Mesodermal cell (in vitro differentiated cells): ENCODE data around the gene HSD17B3. TPM values are rescaled to one million over a fixed set of nuclear protein-coding genes. Genes with fewer than 3 reads are reported as not detected.

Experiments
- H3K27ac ChIP-seq: 2 replicates; pipeline ENCODE4 v1.7.0; 2013; ENCODE audit warnings: mild to moderate bottlenecking, low read depth, low read length, moderate library complexity; ENCODE audit not compliant: severe bottlenecking
- H3K36me3 ChIP-seq: 2 replicates; pipeline ENCODE4 v1.7.1; 2013; ENCODE audit warnings: mild to moderate bottlenecking, low read length, moderate library complexity; ENCODE audit not compliant: control insufficient read depth, insufficient read depth
- H3K4me1 ChIP-seq: one replicate; pipeline ENCODE4 v1.7.1; 2013; ENCODE audit warnings: mild to moderate bottlenecking, low read length; ENCODE audit not compliant: insufficient read depth, control insufficient read depth, poor library complexity, severe bottlenecking
- H3K4me3 ChIP-seq: 2 replicates; pipeline ENCODE4 v1.7.0; 2013; ENCODE audit warnings: low read length, control low read depth, mild to moderate bottlenecking; ENCODE audit not compliant: insufficient read depth, poor library complexity, severe bottlenecking; ENCODE audit errors: extremely low read depth
- H3K9me3 ChIP-seq: 2 replicates; pipeline ENCODE4 v1.7.1; 2013; ENCODE audit warnings: mild to moderate bottlenecking, low read length, moderate library complexity; ENCODE audit not compliant: control insufficient read depth
- WGBS, 2 experiments: methylation state at CpG; one replicate each; pipeline ENCODE4 v1.1.5; 2013; ENCODE audit warnings: missing lambda C conversion rate in 2 of 2; ENCODE audit not compliant: insufficient coverage in 2 of 2; 5-methylcytosine and 5-hydroxymethylcytosine counted together
- polyA plus RNA-seq, 2 experiments: library from polyadenylated mRNA; stranded (reverse); fragments of 50-300 nt; gene quantifications; one replicate each; pipeline ENCODE4 v1.2.3, GENCODE V29; 2013

Gene HSD17B3
- not detected for polyA plus RNA-seq (2013, experiment 1 of 2)
- not detected for polyA plus RNA-seq (2013, experiment 2 of 2)

DNA sequence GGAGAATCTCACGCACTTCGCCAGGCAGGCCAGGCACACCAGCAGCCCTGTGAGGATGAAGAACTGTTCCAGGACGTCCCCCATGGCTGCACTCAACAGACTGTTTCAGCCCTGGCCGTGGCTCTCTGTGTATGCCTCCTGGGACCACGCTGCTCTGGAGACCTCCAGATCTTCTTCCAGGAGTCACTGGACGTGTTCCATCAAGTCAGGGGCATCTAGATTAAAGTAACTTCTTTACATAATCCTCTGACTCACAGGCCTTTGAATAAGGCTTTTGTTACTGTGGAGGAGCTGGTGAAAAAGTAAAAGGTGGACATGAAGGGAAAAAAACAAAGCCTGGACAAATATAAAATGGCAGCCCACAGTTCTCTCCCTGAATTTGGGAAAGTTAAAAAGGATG is at the start of gene HSD17B3:
Gene HSD17B3 (minus strand): TSS at position 156 of the 400 bp plus-strand sequence. CDS start 72 bp downstream, at position 84.
- peaks cover 8% of the 10 kb centered on the region for H3K4me1 ChIP-seq
- H3K36me3 ChIP-seq, result no peaks in the 10 kb centered on the region
- 90 to 91% methylated on average over 5 of the region's 6 CpGs for WGBS, 2 experiments
- no peak within 1 kb of the TSS for H3K4me3 ChIP-seq
- no peak within 1 kb of the TSS for H3K27ac ChIP-seq
- no peaks in the 10 kb centered on the region for H3K9me3 ChIP-seq

DNA sequence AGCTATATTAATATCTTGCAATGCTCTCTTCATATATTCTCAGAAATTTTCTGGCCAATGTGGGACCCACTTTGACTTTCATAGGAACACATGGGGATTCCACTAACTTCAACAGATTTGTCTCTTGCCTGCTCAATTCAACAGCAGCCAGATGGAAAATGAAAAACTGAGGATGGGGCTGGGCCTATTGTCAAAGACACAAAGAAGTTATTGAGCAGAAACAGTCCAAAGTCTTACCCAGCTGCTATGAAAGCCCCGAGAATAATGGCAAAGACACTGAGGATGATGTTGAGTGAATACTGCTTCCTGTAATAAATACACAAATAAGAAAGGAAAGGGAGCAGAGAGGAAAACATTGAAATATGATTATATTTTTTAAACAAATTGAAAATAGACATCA is 48.9 kb upstream of the HSD17B3 start:
- no peaks in the 10 kb centered on the region for H3K4me1 ChIP-seq
- no peak overlapping the region for H3K27ac ChIP-seq
- no peak overlapping the region for H3K4me3 ChIP-seq
- peaks cover 3% of the 10 kb centered on the region for H3K9me3 ChIP-seq
- no CpG with 5 or more reads among the region's 1 CpG for WGBS, 2 experiments
- peaks cover 37% of the 10 kb centered on the region for H3K36me3 ChIP-seq

DNA sequence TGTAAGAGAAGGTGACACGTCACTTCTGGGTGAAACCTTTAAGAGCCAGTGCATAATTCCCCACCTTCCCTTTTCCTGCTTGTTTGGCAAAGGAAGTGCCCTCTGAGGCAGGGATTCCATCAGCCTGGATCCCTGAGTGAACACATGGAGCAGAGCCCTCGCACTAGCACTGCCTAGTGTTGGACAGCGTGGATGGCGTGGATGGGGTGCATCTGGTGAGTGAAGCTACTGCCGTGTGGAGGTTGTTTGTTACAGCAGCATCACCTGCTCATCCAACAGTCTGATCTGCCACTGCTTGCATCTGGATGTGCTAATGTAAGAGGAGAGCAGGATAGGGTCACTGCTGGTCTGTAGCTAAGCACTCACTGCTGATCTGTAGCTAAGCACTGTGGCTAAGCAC is 46.3 kb upstream of the HSD17B3 start:
- H3K9me3 ChIP-seq, result peaks cover 3% of the 10 kb centered on the region
- H3K4me3 ChIP-seq, result no peak overlapping the region
- H3K27ac ChIP-seq, result no peak overlapping the region
- H3K36me3 ChIP-seq, result peaks cover 42% of the 10 kb centered on the region
- peaks cover 16% of the 10 kb centered on the region for H3K4me1 ChIP-seq
- WGBS, 2 experiments, result 87 to 100% methylated on average over 4 of the region's 5 CpGs

DNA sequence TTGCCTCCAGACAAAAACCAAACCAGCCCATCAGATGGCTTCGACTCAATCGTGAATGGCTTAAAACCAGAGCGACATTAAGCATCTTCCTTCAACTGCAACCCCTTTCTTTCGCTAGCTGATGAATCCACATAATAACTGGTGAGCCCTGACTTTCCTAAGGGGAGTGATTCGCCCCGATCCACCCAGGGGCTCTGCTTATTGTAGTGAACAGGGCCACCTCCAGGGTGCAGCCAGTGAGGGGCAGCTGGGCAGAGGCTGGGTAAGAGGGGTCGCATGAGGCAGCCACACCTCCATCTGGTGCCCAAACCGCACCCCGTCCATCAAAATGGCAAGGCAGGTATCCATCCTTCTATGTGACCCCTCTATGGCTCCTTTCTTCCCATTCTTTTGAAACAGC is 43.6 kb upstream of the HSD17B3 start:
- 86 to 92% methylated on average over 9 of the region's 9 CpGs for WGBS, 2 experiments
- Histone ChIP-seq H3K36me3 (peaks cover 44% of the 10 kb centered on the region), H3K27ac (peak overlapping the region; percentile 23), H3K4me1 (peaks cover 16% of the 10 kb centered on the region), H3K4me3 (no peak overlapping the region), H3K9me3 (no peaks in the 10 kb centered on the region)

DNA sequence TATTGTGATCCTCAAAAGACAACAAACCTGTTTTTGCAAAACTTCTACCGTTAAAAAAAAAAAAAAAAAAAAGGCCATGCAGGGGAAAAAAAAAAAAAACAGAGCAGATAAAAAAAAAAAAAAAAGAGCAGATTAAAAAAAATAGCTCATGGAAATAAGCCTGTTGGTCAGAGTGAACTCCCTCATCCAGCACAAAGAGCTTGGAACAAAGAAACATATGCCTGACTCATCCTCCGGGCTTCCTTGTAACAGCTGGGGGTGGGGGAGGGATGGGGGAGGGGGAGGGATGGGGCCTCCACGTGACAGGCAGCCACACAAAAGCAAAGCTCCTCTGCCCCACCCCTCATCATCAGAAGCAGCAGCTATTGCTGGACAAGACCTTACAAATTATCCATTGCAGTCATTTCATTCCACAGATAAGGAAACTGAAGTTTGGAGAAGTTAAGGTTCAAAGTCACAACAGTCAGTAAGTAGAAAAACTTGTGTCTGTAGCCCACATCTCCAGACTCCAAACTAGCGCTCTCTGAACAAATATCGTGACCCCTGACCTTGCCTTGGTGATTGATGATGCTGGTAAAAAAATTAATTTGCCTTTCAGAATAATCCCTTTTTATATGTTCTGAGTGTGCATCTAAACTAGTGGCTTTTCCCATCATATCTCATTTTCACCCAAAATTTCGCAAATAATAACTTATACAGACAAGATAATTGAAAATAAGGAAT is 42.6 kb upstream of the HSD17B3 start:
- peaks cover 16% of the 10 kb centered on the region for H3K4me1 ChIP-seq
- no peak overlapping the region for H3K4me3 ChIP-seq
- peaks cover 40% of the 10 kb centered on the region for H3K36me3 ChIP-seq
- H3K27ac ChIP-seq, result peak overlapping the region; percentile 66
- WGBS, 2 experiments, result no CpG with 5 or more reads among the region's 6 CpGs
- H3K9me3 ChIP-seq, result no peaks in the 10 kb centered on the region

DNA sequence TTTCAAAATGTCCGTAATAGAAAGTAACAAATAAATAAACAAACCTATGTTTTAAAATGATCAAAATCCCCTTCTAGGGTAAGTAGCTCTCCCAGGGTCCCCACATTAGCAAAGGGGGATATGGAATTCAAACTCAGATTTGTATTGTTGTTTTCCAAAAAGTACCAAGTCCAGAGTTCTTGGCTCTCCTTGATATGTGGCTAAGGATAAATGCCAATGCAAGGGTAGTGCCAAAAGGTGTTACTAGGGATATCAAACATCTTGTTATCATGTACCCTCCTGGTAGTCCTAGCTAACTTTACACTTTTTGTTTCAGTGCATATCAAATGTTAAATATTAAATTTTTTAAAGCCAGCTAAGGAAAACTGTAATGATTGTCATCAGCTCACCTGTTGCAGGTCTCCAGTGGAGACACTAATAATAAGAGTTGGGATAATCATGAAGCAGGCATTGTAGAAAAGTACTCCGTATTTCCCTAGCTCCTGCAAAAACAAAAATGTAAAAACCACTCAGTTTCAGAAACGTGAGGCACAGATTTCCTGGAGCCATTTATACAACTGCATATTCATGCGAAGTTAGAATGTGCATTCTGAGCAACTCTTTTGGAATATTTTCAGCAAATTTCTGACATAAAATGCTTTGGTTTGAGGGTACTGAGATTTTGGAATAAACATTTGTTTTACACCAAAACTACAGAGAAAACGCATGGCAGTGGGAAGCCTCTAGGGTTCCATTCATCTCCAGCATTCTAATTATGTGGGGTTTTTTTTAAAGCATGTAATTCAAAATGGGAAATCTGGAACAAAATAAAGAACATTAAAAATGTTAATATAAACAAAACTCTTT is 41.8 kb upstream of the HSD17B3 start:
- Histone ChIP-seq H3K4me3 (no peak overlapping the region), H3K4me1 (peaks cover 16% of the 10 kb centered on the region), H3K36me3 (peaks cover 34% of the 10 kb centered on the region), H3K9me3 (no peaks in the 10 kb centered on the region), H3K27ac (peak overlapping the region; percentile 66)
- WGBS, 2 experiments, result 70 to 83% methylated on average over 1 to 3 of the region's 5 CpGs

DNA sequence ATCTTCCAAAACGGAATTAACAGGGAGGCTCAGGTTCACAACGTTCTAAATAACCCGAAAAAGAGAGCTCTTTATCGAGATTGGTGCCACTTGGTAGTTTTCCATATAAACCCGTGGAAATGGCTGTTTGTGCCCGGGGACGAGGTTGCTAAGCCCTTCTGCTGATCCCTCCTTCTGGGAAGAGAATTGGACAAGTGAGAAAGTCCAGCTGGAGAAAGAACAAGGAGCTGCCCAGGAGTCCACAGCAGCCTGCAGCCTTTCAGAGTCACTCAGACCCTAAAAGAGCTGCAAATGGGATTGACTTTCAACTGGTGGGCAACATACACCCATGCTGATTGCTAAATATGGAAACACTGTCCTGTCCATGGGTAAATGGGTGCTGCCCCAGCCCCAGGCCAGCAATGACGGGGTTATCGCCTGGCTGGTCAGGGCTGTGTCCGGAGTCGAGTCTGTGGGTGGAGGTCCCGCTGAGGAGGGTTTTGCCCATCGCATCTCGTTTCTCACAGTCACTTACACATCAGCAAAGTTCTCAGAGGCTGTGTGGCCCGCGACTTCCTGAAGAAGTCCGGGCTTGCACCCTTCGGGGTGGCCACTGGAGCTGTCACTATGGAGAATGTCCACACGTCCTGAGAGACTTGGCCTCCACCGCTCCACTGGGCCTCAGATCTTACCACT is 40.7 kb upstream of the HSD17B3 start:
- WGBS, 2 experiments, result 93 to 94% methylated on average over 18 to 20 of the region's 20 CpGs
- Histone ChIP-seq H3K36me3 (peaks cover 25% of the 10 kb centered on the region), H3K4me1 (peaks cover 16% of the 10 kb centered on the region), H3K9me3 (no peaks in the 10 kb centered on the region), H3K4me3 (no peak overlapping the region), H3K27ac (no peak overlapping the region)

DNA sequence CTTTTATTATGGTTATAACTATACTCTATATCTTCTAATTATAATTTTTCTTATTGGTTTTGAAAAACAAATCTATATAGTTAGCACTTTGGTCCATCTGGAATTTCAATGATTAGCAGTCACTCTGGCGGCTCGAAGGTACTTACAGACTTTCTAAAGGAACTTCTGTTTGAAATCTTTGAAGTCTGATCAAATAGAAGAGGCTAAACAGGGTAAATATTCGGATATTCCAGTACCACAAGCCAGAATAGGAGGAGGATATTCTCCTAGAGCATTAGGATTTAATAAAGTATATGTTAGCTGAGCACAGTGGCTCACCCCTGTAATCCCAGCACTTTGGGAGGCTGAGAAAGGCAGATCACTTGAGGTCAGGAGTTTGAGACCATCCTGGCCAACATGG is 38.7 kb upstream of the HSD17B3 start:
- Histone ChIP-seq H3K9me3 (no peaks in the 10 kb centered on the region), H3K27ac (no peak overlapping the region), H3K4me1 (peaks cover 19% of the 10 kb centered on the region), H3K4me3 (no peak overlapping the region), H3K36me3 (peaks cover 18% of the 10 kb centered on the region)
- WGBS, 2 experiments, result 93 to 100% methylated on average over 3 of the region's 3 CpGs

DNA sequence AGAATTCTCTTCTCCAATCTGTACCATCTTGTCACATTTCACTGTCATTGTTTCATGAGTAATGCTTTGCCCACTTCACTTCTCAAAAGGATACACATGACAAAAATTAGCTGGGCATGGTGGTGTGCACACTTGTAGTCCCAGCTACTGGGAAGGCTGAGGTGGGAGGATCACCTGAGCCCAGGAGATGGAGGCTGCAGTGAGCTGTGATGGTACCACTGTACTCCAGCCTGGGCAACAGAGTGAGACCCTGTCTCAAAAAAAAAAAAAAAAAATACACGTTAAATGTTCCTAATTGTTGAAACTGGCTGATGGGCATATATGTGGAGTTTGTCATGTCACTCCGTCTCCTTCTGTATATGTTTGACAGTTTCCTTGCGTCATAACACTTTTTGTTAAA is 36.3 kb upstream of the HSD17B3 start:
- Histone ChIP-seq H3K36me3 (peaks cover 14% of the 10 kb centered on the region), H3K4me3 (no peak overlapping the region), H3K4me1 (peaks cover 3% of the 10 kb centered on the region), H3K27ac (no peak overlapping the region), H3K9me3 (no peaks in the 10 kb centered on the region)
- WGBS, 2 experiments, result no CpG with 5 or more reads among the region's 3 CpGs

DNA sequence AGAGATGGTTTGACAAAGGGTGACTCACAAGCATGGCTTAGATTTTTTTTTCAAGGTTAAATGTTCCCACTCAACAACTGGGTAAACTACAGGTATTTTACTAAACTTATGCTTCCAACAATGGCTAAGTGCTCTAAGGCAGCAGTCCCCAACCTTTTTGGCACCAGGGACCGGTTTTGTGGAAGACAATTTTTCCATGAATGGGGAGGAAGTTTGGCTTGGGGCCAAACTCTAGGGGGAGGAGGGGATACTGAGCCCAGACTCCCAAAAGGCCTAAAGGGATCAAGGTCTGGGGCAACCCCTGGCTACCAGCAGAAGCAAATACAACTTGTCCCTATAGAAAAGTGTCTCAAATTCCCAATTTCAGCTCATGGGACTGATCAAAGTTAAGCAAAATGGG is 32.0 kb upstream of the HSD17B3 start:
- H3K4me1 ChIP-seq, result peaks cover 13% of the 10 kb centered on the region
- 100% methylated on average over 1 of the region's 1 CpG; no CpG with 5 or more reads in 1 of the 2 experiments for WGBS, 2 experiments
- no peak overlapping the region for H3K27ac ChIP-seq
- H3K4me3 ChIP-seq, result no peak overlapping the region
- H3K9me3 ChIP-seq, result no peaks in the 10 kb centered on the region
- peaks cover 5% of the 10 kb centered on the region for H3K36me3 ChIP-seq
